GM12801 (cell line): ENCODE data around the gene COL18A1.

Experiments
- TF ChIP-seq, protein P1 (sequence below): IDR thresholded peaks from one replicate; pipeline ENCODE4 v1.5.1; 2011; ENCODE audit warnings: control low read depth; ENCODE audit not compliant: insufficient read length; ENCODE audit errors: extremely low read depth

The COL18A1 gene

DNA sequence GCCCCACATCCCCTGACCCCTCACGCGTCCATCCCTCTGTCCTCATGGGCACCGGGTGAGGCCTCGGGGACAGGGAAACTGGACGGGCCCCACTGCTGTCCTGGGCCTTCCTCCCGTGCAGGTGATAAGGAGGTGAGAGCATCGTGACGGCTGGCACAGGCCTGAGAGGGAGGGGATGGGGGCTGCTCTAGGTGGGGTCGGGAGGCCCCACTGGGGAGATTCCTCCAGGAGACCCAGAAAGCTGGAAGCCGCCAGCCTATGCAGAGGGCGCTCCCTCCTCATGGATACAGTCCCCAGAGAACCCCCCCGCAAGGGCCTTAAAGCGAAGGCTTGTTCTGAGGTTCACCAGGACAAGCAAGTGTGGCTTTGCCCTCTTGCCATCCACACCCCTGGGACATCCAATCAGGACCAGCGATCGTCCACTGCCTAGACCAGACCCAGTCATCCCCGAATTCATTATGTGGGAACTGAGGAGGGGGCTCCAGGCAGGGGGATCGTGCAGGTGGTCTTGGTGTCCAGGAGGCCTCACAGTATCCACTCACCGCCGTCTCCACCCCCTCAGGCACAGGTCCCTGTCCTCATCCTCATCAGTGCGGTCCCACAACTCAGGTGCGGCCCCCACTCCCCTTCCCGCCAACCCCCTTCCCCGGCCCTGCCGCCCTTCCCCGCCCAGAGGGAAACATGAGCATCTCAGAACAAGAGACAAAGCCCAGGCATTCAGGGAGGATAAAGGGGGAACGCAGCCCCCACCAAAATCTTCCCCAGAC lies 45.3 kb upstream of the COL18A1 start:
- TF ChIP-seq, protein P1, sequence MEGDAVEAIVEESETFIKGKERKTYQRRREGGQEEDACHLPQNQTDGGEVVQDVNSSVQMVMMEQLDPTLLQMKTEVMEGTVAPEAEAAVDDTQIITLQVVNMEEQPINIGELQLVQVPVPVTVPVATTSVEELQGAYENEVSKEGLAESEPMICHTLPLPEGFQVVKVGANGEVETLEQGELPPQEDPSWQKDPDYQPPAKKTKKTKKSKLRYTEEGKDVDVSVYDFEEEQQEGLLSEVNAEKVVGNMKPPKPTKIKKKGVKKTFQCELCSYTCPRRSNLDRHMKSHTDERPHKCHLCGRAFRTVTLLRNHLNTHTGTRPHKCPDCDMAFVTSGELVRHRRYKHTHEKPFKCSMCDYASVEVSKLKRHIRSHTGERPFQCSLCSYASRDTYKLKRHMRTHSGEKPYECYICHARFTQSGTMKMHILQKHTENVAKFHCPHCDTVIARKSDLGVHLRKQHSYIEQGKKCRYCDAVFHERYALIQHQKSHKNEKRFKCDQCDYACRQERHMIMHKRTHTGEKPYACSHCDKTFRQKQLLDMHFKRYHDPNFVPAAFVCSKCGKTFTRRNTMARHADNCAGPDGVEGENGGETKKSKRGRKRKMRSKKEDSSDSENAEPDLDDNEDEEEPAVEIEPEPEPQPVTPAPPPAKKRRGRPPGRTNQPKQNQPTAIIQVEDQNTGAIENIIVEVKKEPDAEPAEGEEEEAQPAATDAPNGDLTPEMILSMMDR: no peak

DNA sequence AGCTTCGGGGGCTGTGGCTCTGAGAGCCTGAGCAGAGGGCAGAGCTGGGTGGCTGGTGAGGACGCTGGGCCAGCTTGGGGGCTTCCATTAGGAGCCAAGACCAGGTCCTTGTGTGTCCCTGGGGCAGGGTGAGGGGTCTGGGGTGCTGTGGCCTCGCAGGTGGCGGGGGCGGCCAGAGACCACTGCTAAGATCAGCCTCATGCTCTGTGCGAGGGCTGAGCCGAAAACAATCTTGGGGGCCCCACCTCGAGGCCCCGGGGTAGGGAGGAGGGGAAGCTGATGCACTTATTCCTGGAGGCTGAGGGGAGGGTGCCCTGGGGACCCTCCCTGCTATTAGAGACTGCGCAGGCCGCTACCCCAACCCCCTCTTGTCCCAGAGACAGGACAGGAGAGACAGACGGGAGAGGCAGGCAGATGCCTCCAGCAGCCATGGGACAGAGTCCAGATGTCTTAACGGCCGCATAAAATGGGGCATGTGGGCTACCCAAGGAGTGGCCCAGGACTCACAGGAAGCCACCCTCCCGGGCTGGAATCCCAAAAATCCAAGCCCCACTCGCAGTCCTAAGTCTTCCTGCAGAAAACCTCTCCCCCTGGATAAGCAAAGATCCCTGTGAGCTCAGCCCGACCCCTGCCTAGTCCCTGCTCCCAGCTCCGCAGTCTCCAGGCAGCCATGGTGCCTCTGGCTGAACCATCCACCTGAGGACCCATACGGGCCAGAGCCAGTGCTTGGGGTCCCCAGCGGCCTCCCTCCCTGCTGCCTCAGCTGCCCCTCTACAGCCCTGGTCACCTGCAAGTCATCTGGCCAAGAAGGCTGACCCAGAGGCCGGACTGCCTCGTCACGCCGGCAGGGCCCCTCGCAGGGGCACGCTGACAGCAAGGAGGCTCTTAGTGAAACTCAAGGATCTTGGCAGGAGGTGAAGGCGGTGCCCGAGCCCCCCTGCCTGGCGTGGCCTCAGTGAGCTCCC lies 43.6 kb upstream of the COL18A1 start:
- TF ChIP-seq, protein P1: no peak

DNA sequence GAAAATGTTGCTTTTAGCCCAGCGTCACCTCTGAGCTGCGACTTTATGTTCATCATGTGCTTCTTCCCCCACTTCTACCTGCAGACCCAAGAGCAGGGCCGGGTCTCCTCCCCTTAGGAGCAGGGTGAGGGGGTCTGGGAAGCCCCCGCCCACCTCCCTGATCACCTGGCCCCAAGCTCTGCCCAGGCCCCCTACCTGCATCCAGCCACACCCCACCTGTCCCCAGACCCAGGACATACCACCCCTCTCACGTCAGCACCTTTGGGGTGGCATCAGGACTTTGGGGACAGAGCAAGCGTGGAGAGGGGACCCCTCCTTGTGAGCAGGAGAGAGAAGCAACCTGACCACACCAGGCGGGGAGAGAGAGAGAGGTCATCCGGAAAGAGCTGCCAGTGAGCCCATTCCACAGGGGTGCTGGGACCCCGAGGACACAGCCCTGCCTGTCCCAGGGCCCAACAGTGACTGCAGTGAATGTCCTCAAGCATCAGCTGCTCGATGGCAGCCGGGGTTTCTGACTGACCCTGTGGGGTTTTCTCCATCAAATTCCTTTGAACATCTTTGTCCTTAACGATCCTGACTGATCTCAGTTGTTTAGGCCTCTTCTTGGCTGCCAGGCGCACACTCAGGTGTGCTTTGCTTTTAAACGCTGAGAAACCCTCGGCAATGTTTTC lies 42.8 kb upstream of the COL18A1 start:
- TF ChIP-seq, protein P1: no peak

DNA sequence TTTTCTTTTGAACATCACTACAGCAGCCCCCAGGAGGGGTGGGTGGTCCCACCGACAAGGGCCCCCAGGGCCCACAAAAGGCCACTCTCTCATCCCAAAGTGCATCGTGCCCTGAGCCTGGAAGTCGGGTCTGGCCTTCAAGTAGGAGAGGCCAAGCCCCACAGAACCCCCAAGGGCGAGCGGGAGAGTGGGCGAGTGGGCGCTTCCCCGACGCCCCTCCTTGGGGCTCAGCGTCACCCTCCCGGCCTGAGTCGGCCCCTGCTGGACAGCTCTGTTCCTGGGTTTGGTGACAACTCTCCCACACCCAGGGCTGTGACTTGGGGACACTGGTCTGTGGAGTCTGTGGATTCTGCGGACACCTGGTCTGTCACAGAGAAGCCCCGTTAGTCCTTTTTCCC lies 42.2 kb upstream of the COL18A1 start:
- TF ChIP-seq, protein P1: no peak

DNA sequence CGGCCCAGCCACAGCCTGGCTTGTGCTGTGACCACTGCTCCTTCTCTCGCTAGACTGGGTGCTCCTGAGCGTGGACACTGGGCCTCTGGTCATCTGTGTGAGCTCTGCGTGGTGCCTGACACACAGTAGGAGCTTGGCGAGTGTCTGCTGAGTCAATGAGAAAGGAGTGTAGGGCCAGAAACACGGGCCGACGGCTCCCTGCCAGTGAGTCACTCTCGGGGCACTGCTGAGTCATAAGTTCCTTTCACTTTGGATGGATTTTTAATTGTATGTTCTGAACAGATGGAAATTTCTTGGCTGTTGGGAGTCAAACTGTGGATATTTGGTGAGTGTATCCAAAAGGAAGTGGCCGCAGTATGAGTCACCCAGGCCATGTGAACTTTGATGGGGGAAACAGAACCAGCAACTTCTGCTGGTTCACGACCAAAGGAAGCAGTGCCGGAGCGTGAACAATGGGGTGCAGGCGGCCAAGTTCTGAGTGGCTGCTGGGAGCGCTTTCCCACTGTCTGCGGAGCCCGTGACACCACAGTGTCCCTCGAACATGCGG lies 41.0 kb upstream of the COL18A1 start:
- TF ChIP-seq, protein P1: no peak

DNA sequence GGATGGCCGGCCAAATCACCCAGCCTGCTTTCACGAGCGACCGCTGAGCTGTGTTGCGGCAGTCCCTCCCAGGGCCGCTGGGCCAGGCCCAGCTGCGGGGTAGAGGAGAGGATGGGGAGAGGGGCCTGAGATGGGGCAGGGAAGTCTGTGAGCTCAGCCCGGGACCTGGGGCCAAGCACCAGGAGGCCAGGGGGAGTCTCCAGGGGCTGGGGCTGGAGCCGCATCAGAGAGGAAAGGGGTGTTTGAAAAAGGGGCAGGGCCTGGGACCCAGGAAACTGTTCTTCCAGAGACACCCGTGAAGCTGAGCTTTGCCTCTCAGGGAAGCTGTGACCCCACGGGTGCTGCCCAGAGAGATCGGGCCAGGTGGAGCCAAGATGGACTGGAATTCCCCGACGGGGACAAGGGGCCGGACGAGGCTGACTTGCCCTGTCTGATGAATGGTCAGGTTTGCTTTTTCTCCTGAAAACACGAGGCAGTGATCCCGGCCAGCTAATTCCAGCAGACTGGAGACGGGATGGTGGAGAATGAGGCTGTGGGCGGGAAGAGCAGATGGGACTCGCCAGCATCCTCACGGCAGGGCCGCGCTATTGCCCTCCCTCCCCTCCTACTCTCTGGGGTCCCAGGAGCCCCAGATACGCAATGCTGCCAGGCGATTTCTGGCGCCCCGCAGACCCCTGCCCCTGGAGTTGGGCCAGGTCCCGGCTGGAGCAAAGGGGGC lies 40.3 kb upstream of the COL18A1 start:
- TF ChIP-seq, protein P1: no peak
